GM12892 (cell line): ENCODE data around the gene TM2D1.

Experiments used
- DNase-seq: peaks from one replicate; pipeline ENCODE4 v3.0.0; 2011; ENCODE audit not compliant: insufficient read length
- FAIRE-seq: peaks from 2 replicates; lab custom pipeline; 2011; peaks lifted over from hg19 to GRCh38; lab: Jason Lieb, UNC
- POLR2A ChIP-seq: IDR thresholded peaks from 2 replicates; pipeline ENCODE4 v1.6.1; 2011; ENCODE audit warnings: low read depth, low read length, control low read depth
- POLR2AphosphoS5 ChIP-seq: IDR thresholded peaks from 2 replicates; pipeline ENCODE4 v1.6.1; 2011; ENCODE audit warnings: low read depth, low read length, control low read depth
- TAF1 ChIP-seq: IDR thresholded peaks from 2 replicates; pipeline ENCODE4 v1.6.1; 2011; ENCODE audit warnings: low read depth, mild to moderate bottlenecking, control low read depth, low read length, borderline replicate concordance

Gene TM2D1

GRCh38 chr1:61638911-61639605 is 85.9 kb downstream of the TM2D1 start:
- FAIRE-seq (no peak), DNase-seq (no peak)
- TF ChIP-seq TAF1 (no peak), POLR2A (no peak), POLR2AphosphoS5 (no peak)

- FAIRE-seq, result no peak
- TF ChIP-seq POLR2AphosphoS5 (no peak), POLR2A (no peak), TAF1 (no peak)
Observed at GRCh38 chr1:61638296-61638695, 86.6 kb downstream of the TM2D1 start.

DNA sequence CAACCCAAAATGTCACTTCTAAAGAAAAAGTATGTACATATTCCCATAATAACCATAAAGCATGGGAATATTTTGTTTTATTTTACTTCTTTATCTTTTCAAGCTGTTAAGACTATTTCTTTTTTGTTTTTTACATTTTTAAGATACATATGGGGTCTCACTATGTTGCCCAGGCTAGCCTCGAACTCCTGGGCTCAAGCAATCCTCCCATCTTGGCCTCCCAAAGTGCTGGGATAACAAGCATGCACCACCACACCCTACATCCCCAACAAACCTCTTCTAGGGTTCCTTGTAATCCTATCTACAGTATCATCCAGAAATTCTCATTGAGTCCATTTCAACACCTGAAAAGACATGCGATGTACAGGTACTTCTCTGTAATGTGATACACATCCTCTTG is 87.5 kb downstream of the TM2D1 start:
- TF ChIP-seq TAF1, result no peak
- TF ChIP-seq POLR2AphosphoS5, result no peak
- no peak for TF ChIP-seq POLR2A
- FAIRE-seq (no peak), DNase-seq (no peak)

More at GRCh38 chr1:61638296-61638695, 86.6 kb downstream of the TM2D1 start:
- DNase-seq, result no peak

DNA sequence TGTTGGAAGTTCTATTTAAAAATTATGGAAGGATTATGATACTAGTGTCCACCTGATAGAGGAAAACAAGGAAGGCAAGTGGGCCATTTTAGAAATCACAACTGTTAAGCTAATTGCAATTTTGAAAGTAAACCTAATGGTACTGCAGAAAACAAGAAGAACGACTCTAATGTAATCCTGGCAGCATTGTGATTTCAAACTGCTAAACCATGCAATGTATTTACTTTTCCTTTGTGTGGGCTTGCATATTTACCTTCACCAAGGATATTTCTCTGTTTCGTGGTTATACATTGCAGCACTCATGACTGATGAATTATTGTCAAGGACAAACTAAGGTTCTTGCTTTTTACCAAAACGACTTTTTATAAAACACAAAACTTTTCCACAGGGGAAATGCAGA is 88.1 kb downstream of the TM2D1 start:
- TF ChIP-seq TAF1 (no peak), POLR2AphosphoS5 (no peak), POLR2A (no peak)
- peak; percentile 14 for FAIRE-seq
- DNase-seq, result no peak

DNA sequence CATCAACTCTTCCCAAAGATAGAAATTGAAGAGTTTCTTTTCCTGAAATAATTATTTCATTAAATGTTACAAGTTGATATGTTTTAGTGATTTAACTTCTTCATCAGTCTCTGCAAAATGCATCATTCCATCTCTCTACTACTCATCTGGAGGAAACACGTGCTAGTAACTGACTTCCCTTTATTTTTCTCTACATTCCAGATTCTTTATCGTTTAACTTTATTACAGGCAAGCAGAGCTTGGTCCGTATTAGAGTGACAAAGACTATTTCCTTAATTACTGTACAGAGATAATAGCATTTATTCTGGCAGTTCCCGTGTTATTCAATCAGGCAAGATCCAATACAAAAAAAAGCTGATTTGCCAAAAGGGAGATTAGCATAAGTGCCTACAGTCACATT is 88.6 kb downstream of the TM2D1 start:
- TF ChIP-seq TAF1, result no peak
- TF ChIP-seq POLR2AphosphoS5, result no peak
- TF ChIP-seq POLR2A, result no peak
- FAIRE-seq, result no peak

GRCh38 chr1:61635557-61635956 is 89.4 kb downstream of the TM2D1 start:
- FAIRE-seq (no peak), DNase-seq (no peak)
- no peak for TF ChIP-seq POLR2A
- TF ChIP-seq TAF1, result no peak
- no peak for TF ChIP-seq POLR2AphosphoS5

More for the DNA sequence above, 88.6 kb downstream of the TM2D1 start:
- no peak for DNase-seq

DNA sequence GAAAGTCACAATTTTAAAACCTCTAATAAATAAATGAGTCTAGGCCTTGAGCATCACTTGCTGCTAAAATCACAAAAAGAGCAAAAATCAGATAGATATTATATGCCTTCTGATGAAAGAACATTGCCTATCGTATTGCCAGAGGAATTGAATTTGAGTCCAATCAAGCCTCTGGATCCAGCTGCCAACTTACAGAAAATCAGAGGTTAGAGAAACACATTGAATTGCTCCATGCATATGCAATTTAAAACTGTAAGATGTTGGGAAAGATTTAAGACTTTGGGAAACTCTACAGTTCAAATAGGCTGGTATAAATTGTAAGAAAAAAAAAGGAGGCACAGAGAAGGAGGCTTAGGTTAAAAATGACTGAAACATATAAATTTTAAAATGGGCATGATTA is 93.5 kb downstream of the TM2D1 start:
- TF ChIP-seq POLR2A (no peak), POLR2AphosphoS5 (no peak), TAF1 (no peak)
- DNase-seq (no peak), FAIRE-seq (no peak)
